Measurements from ENCODE around the gene KCTD1. TPM values are rescaled to one million over a fixed set of nuclear protein-coding genes. Genes with fewer than 3 reads are reported as not detected.
A peak's percentile ranks its signal among the peaks of the same experiment; 100 is the strongest.

Gene KCTD1
- total RNA-seq, 1 experiment from 2014 or later: 13.8 TPM

DNA sequence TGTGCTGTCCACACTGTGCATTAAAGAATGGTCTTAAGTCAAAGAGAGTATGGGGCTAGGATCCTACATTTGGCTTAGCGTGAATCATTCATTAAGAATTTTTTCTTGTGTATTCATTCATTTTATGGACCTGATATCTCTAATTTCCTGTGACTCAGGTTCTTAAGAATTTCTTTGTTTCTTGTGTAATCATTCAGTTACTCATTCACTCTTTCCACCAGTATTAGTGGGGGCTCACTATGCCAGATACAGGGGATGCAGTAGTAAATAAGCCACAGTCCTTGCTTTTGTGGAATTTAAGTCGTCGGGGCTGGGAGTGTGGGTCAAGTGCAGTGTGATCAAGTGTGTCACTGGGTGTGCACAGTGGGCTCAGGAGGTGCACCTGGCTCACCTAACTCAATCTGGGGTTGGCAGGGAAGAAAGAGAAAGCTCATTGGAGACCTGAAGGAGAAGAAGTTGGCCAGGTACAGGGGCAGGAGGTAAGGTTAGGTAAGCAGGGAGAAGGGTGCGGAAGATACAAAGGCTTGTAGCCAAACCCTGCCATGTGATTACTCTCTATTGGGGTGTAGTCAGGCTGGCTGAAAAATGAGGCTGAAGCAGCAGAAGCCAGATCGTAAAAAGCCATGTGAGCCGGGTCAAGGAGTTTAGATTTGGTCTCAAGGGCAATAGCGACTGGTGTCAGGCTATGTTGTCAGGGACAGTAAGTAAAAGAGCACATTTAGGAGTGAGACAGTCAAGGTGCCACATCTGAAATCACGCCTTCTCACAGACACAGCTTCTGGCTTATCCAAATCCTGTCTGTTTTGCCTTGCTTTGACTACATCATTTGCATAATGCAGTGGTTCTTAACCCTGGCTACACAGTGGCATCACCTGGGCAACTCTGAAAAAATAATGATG, 67.2 kb downstream of the KCTD1 start:
- DNase-seq (ENCODE audit: low spot score): peak; percentile 81

DNA sequence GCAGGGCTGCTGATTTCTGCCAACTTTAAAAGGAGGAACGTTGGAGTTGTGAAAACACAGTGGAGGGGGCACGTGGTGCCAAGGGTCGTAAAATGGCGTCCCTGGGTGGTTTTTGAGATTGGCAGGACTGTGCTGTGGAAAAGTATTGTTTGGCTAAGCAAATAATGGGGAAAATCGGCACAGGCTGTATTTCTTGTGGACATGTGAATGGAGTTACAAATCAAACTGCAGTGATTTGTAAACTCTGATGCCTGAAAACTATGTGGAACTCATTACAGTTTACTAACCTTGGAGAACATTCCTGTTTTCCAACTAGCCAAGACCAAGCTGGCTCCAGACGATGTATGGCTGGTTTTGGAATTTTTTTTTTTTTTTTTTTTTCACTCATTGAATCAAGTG, 68.7 kb downstream of the KCTD1 start:
- no peak for DNase-seq (ENCODE audit: low spot score)

GRCh38 chr18:26479065-26479680, 69.2 kb downstream of the KCTD1 start:
- no peak for DNase-seq (ENCODE audit: low spot score)

- DNase-seq (ENCODE audit: low spot score): no peak
Observed at GRCh38 chr18:26477828-26478466, 70.4 kb downstream of the KCTD1 start.

GRCh38 chr18:26476697-26477096, 71.7 kb downstream of the KCTD1 start:
- no peak for DNase-seq (ENCODE audit: low spot score)

DNA sequence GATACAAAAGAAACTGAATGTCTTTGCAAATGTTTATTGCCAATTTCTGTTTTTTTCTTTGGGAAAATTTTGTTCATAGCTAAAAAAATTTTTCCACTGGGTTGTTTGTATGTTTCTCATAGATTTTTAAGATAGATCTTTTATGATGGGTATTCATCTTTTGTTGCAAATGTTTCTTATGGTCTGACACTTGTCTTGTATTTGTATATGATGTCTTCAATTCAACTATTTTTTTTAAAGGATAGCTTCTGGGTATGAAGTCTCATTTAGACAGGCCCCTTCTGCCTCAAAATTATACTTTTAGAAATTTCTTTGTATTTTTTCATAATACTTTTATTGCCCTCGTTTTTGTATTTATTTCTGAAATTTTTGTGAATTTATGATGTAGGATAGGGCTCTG, 73.8 kb downstream of the KCTD1 start:
- no peak for DNase-seq (ENCODE audit: low spot score)

DNA sequence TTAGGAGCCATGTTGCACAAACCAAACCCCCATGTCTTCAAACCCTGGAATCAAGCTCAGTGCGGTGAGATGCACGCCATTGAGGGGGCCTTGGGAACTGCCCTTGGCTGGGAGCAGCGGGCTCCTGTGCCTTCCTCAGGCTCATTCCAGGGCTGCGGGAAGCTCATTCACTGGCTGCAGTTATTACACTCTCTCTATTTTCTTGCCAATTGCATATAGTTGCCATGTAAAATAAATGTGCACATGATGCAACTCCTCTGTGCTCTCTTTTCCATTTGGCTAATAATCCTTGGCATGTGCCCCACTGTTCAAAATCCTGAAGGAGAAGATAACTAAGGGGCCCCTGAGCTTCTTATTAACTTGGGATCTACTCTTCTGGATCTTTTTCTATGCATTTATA, 74.7 kb downstream of the KCTD1 start:
- DNase-seq (ENCODE audit: low spot score): no peak

- DNase-seq (ENCODE audit: low spot score): no peak
Observed at GRCh38 chr18:26471826-26472225, 76.5 kb downstream of the KCTD1 start.

DNA sequence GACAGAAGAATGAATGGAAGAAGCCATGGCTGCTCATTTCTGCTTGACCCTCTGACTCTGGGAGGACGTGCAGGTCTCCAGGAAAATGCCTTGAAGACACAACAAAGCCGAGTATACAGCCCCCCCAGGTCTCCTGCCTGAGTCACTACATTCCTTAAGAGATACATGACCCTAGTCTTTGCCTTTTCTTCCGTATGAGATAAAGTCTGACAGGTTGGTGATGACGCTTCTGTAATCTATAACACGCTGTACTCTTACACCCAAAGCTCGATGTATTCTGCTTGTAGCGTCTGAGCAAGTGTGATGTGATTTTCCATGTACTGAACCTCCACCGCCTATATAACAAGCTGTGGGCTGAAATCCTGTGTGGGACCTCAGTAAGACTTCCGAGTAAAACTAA, 77.3 kb downstream of the KCTD1 start:
- no peak for DNase-seq (ENCODE audit: low spot score)

- no peak for DNase-seq (ENCODE audit: low spot score)
Observed at GRCh38 chr18:26470011-26470637, 78.2 kb downstream of the KCTD1 start.

DNA sequence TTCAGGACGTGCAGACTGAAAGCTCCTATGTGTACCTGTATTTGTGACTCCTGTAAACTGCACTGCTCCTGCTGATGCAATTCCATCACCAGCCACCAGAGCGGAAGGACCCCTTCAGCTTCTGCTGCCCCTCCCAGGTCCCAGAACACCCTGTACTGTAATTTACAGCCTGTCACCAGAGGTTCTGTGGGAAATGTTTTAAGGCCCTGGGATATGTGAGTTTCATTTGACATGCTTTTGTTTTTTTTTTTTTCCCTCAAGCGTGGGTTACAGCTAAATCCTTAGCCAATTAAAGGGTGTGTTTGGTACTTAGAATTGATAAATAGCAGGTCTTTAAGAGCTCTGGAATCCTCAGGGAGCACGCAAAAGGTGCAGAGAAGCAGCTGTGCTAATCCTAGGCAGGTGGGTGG, 79.4 kb downstream of the KCTD1 start:
- DNase-seq (ENCODE audit: low spot score): no peak

DNA sequence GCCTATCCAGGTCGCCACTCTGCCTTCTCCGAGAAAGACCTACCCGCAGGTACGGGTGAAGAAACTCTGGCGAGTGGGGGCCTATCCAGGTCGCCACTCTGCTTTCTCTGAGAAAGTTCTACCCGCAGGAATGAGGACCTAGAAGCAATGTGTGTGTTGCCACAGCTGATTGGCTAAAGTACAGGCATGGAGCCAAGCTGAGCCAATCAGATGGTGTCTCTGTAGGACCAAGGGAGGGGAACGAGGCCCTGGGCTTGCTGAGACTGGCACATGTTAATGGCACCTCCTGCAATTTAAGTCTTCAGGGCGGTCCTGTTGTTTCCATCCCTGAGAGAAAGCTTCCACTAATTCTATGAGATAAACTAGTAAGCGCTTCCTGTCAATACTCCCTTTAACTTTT, 82.3 kb downstream of the KCTD1 start:
- no peak for DNase-seq (ENCODE audit: low spot score)

- no peak for DNase-seq (ENCODE audit: low spot score)
Observed at GRCh38 chr18:26465431-26465830, 82.9 kb downstream of the KCTD1 start.

GRCh38 chr18:26464128-26465011, 84.0 kb downstream of the KCTD1 start:
- DNase-seq (ENCODE audit: low spot score): no peak

DNA sequence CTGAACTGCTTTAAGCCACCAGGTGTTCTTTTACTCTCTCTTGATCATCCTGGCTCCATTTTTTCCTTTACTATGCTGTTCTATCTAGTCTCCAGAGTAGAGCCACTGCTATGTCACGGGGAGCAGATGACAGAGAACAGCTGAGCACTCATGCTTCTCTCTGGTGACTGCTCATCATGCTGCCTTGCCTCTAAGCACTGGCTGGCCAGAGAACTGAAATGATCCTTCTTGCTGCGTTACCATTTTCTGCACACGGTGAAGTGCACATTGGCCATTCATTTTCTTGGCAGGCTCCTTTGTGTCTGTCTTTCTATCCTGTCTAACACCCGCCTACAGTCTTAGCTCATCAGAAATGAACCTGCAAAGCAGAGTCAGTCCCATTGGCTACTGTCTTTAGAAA, 86.0 kb downstream of the KCTD1 start:
- no peak for DNase-seq (ENCODE audit: low spot score)

GRCh38 chr18:26461405-26461804, 86.9 kb downstream of the KCTD1 start:
- no peak for DNase-seq (ENCODE audit: low spot score)

DNA sequence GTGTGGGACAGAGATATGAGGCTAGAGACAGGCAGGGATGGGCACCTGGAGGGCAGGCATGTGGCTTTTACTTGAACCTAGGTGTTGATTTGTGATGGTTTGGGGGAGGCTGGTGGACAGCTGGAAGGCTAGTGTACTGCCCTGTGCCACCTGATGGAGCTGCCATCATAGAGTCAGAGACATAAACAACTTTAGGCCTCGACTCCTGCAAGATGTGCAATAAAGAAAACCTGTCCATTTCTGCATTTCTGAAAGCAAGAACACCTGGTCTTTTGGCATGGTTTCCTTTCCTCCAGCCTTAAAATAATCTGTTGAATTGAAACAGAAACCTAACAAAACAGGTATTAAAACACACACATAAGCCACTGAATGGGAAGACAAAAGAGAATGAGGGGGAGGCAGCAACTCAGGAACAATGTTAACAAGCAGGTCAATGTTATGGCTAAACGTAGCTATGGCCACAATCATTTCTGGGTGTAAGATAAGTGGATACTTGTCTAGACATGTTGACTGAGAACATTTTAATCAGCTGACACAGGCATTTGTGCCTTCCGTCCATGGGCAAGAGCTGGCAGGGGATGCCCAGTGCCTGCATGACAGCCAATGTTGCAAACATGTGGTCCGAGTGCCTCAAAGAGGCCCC, 87.8 kb downstream of the KCTD1 start:
- no peak for DNase-seq (ENCODE audit: low spot score)

GRCh38 chr18:26459884-26460283, 88.5 kb downstream of the KCTD1 start:
- no peak for DNase-seq (ENCODE audit: low spot score)

DNA sequence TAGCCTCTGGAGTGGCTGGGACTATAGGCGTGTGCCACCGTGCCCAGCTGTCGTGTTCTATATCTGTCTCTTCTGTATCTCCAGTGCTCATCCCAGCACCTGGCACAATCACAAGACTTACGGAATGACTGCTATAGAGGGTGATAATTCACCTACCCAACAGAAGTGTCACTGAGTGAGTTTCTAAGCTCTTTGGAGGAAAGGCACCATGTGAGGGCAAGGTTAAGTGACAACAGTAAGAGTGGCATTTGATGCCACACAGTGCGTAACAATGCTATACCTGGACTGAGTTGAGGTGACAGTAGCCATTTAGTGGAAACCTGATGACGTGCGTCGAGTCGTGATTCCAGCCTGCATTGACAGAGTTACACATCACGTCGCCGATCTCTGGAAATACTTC, 89.0 kb downstream of the KCTD1 start:
- DNase-seq (ENCODE audit: low spot score): no peak

GRCh38 chr18:26458526-26459232, 89.7 kb downstream of the KCTD1 start:
- peak; percentile 28 for DNase-seq (ENCODE audit: low spot score)
